Thyroid gland (tissue), 4 donors: Measurements from ENCODE around the gene LDLR. TPM values are rescaled to one million over a fixed set of nuclear protein-coding genes. Genes with fewer than 3 reads are reported as not detected.

Experiments
- DNase-seq, 2 donors: peaks; one replicate each; pipeline ENCODE4 v3.0.0-alpha.2; 2019
- H3K27ac ChIP-seq, 3 donors: fragments of 200-600 bp; sonication (generic); 1 replicate in 2 of 3; 2 replicates in 1 of 3; pipeline ENCODE4 v1.5.1; 2016 to 2019; ENCODE audit warnings: mild to moderate bottlenecking in 1 of 3, moderate library complexity in 1 of 3
- H3K27me3 ChIP-seq: fragments of 200-600 bp; sonication (generic); one replicate; pipeline ENCODE4 v1.5.1; 2019
- H3K36me3 ChIP-seq, 2 donors: fragments of 200-600 bp; sonication (generic); one replicate each; pipeline ENCODE4 v1.5.1; 2016 to 2019
- H3K4me1 ChIP-seq, 2 donors: fragments of 200-600 bp; sonication (generic); one replicate each; pipeline ENCODE4 v1.5.1; 2017 to 2019
- H3K4me3 ChIP-seq, 3 donors: fragments of 200-600 bp; sonication (generic); replicated peaks in 1 of 3; 1 replicate in 2 of 3; 2 replicates in 1 of 3; pipeline ENCODE4 v1.5.1; 2016; ENCODE audit warnings: mild to moderate bottlenecking in 1 of 3
- H3K9me3 ChIP-seq: fragments of 200-600 bp; sonication (generic); one replicate; pipeline ENCODE4 v1.5.1; 2017
- CTCF ChIP-seq, 6 experiments: fragments of 200-600 bp in 3 of 6; fragments of 450-650 bp in 3 of 6; sonication (generic) in 3 of 6; IDR thresholded peaks; one replicate each; pipeline ENCODE4 v1.5.1; 2016 to 2019; ENCODE audit warnings: antibody characterized with exemption in 6 of 6, mild to moderate bottlenecking in 2 of 6, inconsistent platforms in 1 of 6, moderate library complexity in 1 of 6
- POLR2A ChIP-seq, 2 donors: fragments of 450-650 bp; IDR thresholded peaks; one replicate each; pipeline ENCODE4 v1.6.1; 2017; ENCODE audit warnings: antibody characterized with exemption in 2 of 2, mild to moderate bottlenecking in 2 of 2, moderate library complexity in 1 of 2
- whole genome bisulfite sequencing, 2 donors: methylation state at CpG; one replicate each; pipeline ENCODE4 v1.1.5; 2017; 5-methylcytosine and 5-hydroxymethylcytosine counted together
- intact Hi-C: fragments of 100-400 bp; cut with DNase I; formaldehyde crosslinking; loops from one replicate; pipeline ENCODE4 v1.15.1; 2023
- total RNA-seq, 4 donors: library from RNA; depleted of rRNA; stranded (reverse); fragments of >200 nt; gene quantifications; one replicate each; pipeline ENCODE4 v1.2.3, GENCODE V29; 2016

The LDLR gene
- total RNA-seq, 4 donors from 2014 or later: 8.7 to 39.1 (median 20.3) TPM

- peaks cover 5 to 17% of the 10 kb centered on the region in 2 donors for H3K36me3 ChIP-seq
- WGBS, 2 donors: 54 to 58% methylated on average over 11 of the region's 11 CpGs
These were observed 36.9 kb downstream of the LDLR start for GRCh38 chr19:11125994-11126685.

GRCh38 chr19:11127905-11128304 lies 38.6 kb downstream of the LDLR start:
- H3K36me3 ChIP-seq: peaks cover 11 to 23% of the 10 kb centered on the region in 2 donors
- peaks cover 0 to 10% of the 10 kb centered on the region in 2 donors for H3K4me1 ChIP-seq
- H3K9me3 ChIP-seq: no peaks in the 10 kb centered on the region
- no peaks in the 10 kb centered on the region for H3K27me3 ChIP-seq
- intact Hi-C loops: loop anchor here (2.0 kb wide), 1 partner anchor 93 kb away; no protein-coding TSS in a partner anchor
- no peak overlapping the region for H3K27ac ChIP-seq
- H3K4me3 ChIP-seq: no peak overlapping the region
- TF ChIP-seq CTCF (IDR thresholded peaks at IDR 0.05) (no peak), POLR2A (IDR thresholded peaks at IDR 0.05) (no peak)
- 92 to 96% methylated on average over 14 to 15 of the region's 15 CpGs for WGBS, 2 donors
- no peak for DNase-seq

More at GRCh38 chr19:11125994-11126685, 36.9 kb downstream of the LDLR start:
- H3K27me3 ChIP-seq: no peaks in the 10 kb centered on the region
- no peak overlapping the region for H3K27ac ChIP-seq
- intact Hi-C loops: no loop called here
- peak; percentile 80 to 87 for DNase-seq
- TF ChIP-seq CTCF (IDR thresholded peaks at IDR 0.05): peak; percentile 48 to 74 (median 62)
- TF ChIP-seq POLR2A (IDR thresholded peaks at IDR 0.05): no peak
- H3K4me3 ChIP-seq: no peak overlapping the region
- H3K4me1 ChIP-seq: peaks cover 0 to 10% of the 10 kb centered on the region in 2 donors
- no peaks in the 10 kb centered on the region for H3K9me3 ChIP-seq

- peaks cover 0 to 10% of the 10 kb centered on the region in 2 donors for H3K4me1 ChIP-seq
- H3K27me3 ChIP-seq: no peaks in the 10 kb centered on the region
- WGBS, 2 donors: 48 to 52% methylated on average over 18 of the region's 19 CpGs
- intact Hi-C loops: no loop called here
- peak overlapping the region in 2 of 3 donors; percentile 37 to 49 for H3K27ac ChIP-seq
- H3K9me3 ChIP-seq: no peaks in the 10 kb centered on the region
- H3K4me3 ChIP-seq: no peak overlapping the region
- H3K36me3 ChIP-seq: peaks cover 11 to 12% of the 10 kb centered on the region in 2 donors
- DNase-seq: peak; percentile 81 to 82
- TF ChIP-seq CTCF (IDR thresholded peaks at IDR 0.05): peak; percentile 80 to 92 (median 88)
- no peak for TF ChIP-seq POLR2A (IDR thresholded peaks at IDR 0.05)
These were observed 41.7 kb downstream of the LDLR start for GRCh38 chr19:11130824-11131455.

- intact Hi-C loops: no loop called here
- Histone ChIP-seq H3K4me3 (no peak overlapping the region), H3K27me3 (no peaks in the 10 kb centered on the region), H3K4me1 (peaks cover 0 to 7% of the 10 kb centered on the region in 2 donors), H3K27ac (peak overlapping the region in 2 of 3 donors; percentile 37 to 49), H3K9me3 (no peaks in the 10 kb centered on the region), H3K36me3 (peaks cover 11 to 12% of the 10 kb centered on the region in 2 donors)
- TF ChIP-seq CTCF (IDR thresholded peaks at IDR 0.05): no peak
- no peak for TF ChIP-seq POLR2A (IDR thresholded peaks at IDR 0.05)
- whole genome bisulfite sequencing, 2 donors: 83 to 84% methylated on average over 7 of the region's 7 CpGs
- no peak for DNase-seq
These were observed 42.2 kb downstream of the LDLR start for GRCh38 chr19:11131471-11131870.
